Activated T-helper 1 cell treated with Interleukin-2 at 50 U/mL for 16 hours (primary cell): ENCODE data around the gene PEBP1.

ENCODE experiments used
- DNase-seq: peaks from one replicate; pipeline ENCODE4 v3.0.0-alpha.2; 2020; ENCODE audit warnings: low read depth

Gene PEBP1

DNA sequence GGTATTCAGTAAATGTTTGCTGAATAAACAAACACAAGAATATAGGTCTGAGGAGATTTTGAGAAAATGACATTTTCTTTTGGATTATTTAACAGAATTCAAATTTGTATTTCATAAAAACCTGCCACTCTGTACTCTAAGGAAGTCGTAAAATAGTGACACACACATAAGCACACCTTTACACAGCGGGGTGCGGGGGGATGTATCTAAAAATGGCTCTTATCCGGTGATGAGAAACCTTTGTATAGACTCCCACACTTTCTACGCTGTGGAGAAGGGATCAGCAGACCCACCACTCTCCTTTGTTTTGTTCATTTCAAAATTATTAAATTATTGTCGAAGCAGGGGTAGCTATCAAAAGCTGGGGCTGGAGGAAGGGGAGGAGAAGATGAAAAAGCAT, 58.0 kb downstream of the PEBP1 start:
- no peak for DNase-seq
